NCI-H1048 (cell line): ENCODE results near the gene CFHR4.
"Not testable (repeated sequence)": the region's sequence is repeated elsewhere in the genome, so short reads cannot be mapped to it uniquely, and the experiment has no call there.

Experiments
- DNase-seq: peaks from one replicate; lab custom pipeline; 2025; lab: John Stamatoyannopoulos, UW

The CFHR4 gene

GRCh38 chr1:196941474-196941873 is 53.6 kb downstream of the CFHR4 start:
- DNase-seq = not testable (repeated sequence)

GRCh38 chr1:196943568-196943967 is 55.7 kb downstream of the CFHR4 start, which contains the start of gene CFHR2:
Gene CFHR2 (plus strand): TSS chr1:196943738. CDS start chr1:196943881, 143 bp downstream.
- DNase-seq = not testable (repeated sequence)

DNA sequence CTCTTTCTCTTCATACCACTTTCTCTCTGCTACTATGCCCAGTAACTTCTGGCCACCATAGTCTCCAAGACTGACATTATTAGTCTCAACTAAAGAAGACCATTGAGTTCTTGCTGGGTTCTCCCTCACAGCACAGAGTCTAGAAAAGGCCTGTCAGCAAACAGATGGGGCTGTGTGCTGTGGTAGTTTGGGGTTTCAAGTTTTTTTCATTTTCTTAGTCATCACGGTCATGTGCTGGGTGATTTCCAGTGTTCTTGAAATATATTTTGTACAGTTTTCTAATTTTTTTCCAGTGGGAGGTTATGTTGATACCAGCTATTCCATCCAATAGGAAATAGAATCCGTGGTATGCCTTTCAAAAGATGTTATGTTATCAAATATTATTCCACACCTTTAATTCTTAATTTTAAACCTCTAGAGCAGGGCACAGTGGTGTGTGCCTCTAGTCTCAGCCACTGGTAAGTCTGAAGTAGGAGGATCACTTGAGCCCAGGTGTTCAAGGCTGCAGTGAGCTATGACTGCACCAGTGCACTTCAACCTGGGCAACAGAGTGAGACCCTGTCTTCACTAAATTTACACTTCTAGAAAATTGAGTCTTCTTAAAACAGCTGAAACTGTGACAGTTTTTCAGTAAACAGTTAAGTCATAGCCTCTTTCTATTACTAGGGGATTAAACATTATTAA is 64.0 kb downstream of the CFHR4 start:
- DNase-seq = no peak

DNA sequence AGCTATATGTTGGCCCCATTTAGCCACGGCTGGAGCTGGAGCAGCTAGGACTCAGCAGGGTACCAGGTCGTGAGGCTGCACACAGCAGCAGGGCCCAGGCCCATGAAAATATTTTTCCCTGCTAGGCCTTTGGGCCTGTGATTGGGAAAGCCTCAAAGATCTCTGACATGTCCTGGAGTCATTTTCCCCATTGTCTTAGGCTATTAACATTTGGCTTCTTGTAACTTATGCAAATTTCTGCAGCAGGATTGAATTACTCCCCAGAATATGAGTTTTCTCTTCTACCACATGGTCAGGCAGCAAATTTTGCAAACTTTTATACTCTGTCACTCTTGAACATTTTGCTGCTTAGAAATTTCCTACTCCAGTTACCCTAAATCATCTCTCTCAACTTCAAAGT is 66.9 kb downstream of the CFHR4 start:
- DNase-seq = no peak

- DNase-seq = no peak
These were observed 68.1 kb downstream of the CFHR4 start for GRCh38 chr1:196955926-196956325.

DNA sequence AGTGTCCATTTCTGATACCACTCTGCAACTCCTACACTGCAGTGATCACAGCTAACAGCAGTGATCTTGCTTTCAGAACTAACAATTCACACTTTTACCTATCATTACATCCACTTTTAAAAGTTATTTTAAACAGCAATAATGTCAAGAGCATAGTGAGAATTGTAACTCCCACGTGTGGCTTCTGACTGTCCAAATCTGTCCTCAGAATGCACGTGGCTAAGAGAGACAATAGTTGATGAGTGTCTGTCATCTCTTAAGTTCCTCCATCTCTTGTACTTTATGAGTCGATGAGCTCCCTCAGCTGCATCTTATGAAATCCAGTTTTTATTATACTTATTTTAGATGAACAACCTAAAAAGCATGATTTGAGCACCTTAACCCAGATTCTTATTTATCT is 73.0 kb downstream of the CFHR4 start:
- no peak for DNase-seq
